Pancreas (tissue), 10 donors: ENCODE measurements around the gene CABLES1. TPM values are rescaled to one million over a fixed set of nuclear protein-coding genes. Genes with fewer than 3 reads are reported as not detected.

Experiments
- ATAC-seq, 4 donors: fragments of 200-7000 bp; cut with Tn5 transposase; one replicate each; pipeline versions ENCODE4 v1.8.0 to v1.9.1; 2020; ENCODE audit warnings: mild to moderate bottlenecking in 4 of 4, moderate library complexity in 4 of 4
- DNase-seq, 6 donors: peaks; one replicate each; pipeline ENCODE4 v3.0.0-alpha.2; 2020
- FAIRE-seq: peaks from 2 replicates; lab custom pipeline; 2012; peaks lifted over from hg19 to GRCh38; lab: Jason Lieb, UNC
- H3K27ac ChIP-seq, 4 donors: fragments of 200-600 bp; sonication (generic); 1 replicate in 3 of 4; 2 replicates in 1 of 4; pipeline versions ENCODE4 v1.5.0 to v1.8.0; 2020
- H3K27me3 ChIP-seq, 4 donors: fragments of 200-600 bp; one replicate each; pipeline ENCODE4 v1.8.0; 2021
- H3K36me3 ChIP-seq, 3 donors: fragments of 200-600 bp; sonication (generic) in 1 of 3; one replicate each; pipeline versions ENCODE4 v1.5.0 to v1.8.0; 2020 to 2021
- H3K4me1 ChIP-seq, 3 donors: fragments of 200-600 bp; one replicate each; pipeline ENCODE4 v1.8.0; 2021
- H3K4me3 ChIP-seq, 4 donors: fragments of 200-600 bp; sonication (generic) in 2 of 4; one replicate each; pipeline versions ENCODE4 v1.5.0 to v1.8.0; 2020 to 2021
- H3K9me3 ChIP-seq, 4 donors: fragments of 200-600 bp; one replicate each; pipeline ENCODE4 v1.8.0; 2021
- WGBS, 2 donors: extraction: QIAGEN DNeasy Blood & Tissue Kit; methylation state at CpG; one replicate each; pipeline ENCODE4 v1.1.7; 2013; 5-methylcytosine and 5-hydroxymethylcytosine counted together
- intact Hi-C, 3 donors: fragments of 100-400 bp; cut with DNase I; formaldehyde crosslinking; loops; one replicate each; pipeline versions ENCODE4 v1.11.1 to v1.14.2; 2022
- polyA plus RNA-seq, 2 donors: library from polyadenylated mRNA; stranded (reverse); fragments of 200-250 nt; gene quantifications; one replicate each; pipeline ENCODE4 v1.2.3, GENCODE V29; 2013
- total RNA-seq, 6 donors: library from RNA; stranded (reverse); fragmentation: NEBNext Ultra II Directional in 4 of 6; extraction: Animal tissue kit (Norgen Biotek cat#: 25700) in 4 of 6; gene quantifications; one replicate each; pipeline versions ENCODE4 v1.2.1 to v1.2.4, GENCODE V29; 2021 to 2023
- TF ChIP-seq, protein P1 (sequence below), 4 donors: fragments of 200-600 bp; sonication (generic) in 3 of 4; IDR thresholded peaks; one replicate each; pipeline versions ENCODE4 v1.5.0 to v1.8.0; 2021; ENCODE audit warnings: antibody characterized with exemption in 4 of 4
- donor health status: healthy with polysubstance abuse.
- donor health status: DM: no; HTN: no; CAD: no; lungs with moderate emphysema.
- donor health status: DM: no; HTN: no; CAD: no.
- donor health status: control.
- donor health status: control.
- donor health status: Bipolar disorder and iron deficiency.
- donor health status: DM: yes; HTN: yes; CAD: no.
- donor health status: DM: no; HTN: no; CAD: no.
- donor health status: DM: no; HTN: no; CAD: no.
- donor health status: DM: yes; HTN: yes; CAD: no.

CABLES1 gene
- total and polyA plus RNA-seq, 8 donors, result 2.0 to 5.7 (median 3.2) TPM

DNA sequence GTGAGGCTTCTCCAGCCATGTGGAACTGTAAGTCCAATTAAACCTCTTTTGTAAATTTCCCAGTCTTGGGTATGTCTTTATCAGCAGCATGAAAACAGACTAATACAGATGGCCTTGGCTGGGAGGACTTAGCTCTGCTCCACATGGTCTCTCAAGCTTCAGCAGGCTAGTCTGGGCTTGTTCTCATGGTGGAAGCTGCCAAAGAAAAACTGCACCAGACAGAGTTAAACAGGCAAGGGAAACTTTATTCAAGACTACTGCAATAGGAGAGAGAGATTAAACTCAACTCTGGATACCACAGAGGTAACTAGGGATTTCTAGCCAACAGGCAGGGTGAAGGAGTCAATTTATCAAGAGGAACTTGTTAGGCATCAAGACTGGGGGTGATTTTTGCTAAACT is 142.1 kb downstream of the CABLES1 start:
- Histone ChIP-seq H3K27me3 (no peaks in the 10 kb centered on the region), H3K36me3 (no peaks in the 10 kb centered on the region), H3K4me3 (no peak overlapping the region), H3K4me1 (no peaks in the 10 kb centered on the region), H3K27ac (no peak overlapping the region), H3K9me3 (no peaks in the 10 kb centered on the region)
- intact Hi-C loops, result no loop called here
- TF ChIP-seq, protein P1, sequence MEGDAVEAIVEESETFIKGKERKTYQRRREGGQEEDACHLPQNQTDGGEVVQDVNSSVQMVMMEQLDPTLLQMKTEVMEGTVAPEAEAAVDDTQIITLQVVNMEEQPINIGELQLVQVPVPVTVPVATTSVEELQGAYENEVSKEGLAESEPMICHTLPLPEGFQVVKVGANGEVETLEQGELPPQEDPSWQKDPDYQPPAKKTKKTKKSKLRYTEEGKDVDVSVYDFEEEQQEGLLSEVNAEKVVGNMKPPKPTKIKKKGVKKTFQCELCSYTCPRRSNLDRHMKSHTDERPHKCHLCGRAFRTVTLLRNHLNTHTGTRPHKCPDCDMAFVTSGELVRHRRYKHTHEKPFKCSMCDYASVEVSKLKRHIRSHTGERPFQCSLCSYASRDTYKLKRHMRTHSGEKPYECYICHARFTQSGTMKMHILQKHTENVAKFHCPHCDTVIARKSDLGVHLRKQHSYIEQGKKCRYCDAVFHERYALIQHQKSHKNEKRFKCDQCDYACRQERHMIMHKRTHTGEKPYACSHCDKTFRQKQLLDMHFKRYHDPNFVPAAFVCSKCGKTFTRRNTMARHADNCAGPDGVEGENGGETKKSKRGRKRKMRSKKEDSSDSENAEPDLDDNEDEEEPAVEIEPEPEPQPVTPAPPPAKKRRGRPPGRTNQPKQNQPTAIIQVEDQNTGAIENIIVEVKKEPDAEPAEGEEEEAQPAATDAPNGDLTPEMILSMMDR (IDR thresholded peaks at IDR 0.05), result no peak
- ATAC-seq (no peak), DNase-seq (no peak), FAIRE-seq (no peak)

DNA sequence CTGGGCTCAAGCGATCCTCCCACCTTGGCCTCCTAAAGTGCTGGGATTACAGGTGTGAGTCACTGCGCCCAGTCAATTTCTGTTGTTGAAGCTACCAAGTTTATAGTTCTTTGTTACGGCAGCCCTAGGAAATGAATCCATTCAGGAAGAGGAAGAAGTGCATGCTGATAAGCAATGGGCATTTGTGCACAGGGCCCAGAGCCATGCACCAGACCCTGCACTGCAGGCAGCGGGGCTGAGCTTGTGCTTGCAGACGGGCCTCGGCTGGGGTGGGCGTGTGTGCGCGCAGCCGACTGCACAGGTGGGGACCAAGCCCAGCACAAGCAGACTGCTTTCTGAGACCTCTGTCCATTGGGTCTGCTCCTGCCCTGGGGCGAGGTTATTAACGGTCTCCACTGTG is 144.6 kb downstream of the CABLES1 start:
- H3K36me3 ChIP-seq, result no peaks in the 10 kb centered on the region
- no peak overlapping the region for H3K27ac ChIP-seq
- DNase-seq, result no peak
- H3K4me3 ChIP-seq, result no peak overlapping the region
- intact Hi-C loops, result no loop called here
- 93 to 95% methylated on average over 12 of the region's 12 CpGs for WGBS, 2 donors
- FAIRE-seq, result no peak
- H3K27me3 ChIP-seq, result no peaks in the 10 kb centered on the region
- no peaks in the 10 kb centered on the region for H3K9me3 ChIP-seq
- ATAC-seq, result no peak
- H3K4me1 ChIP-seq, result no peaks in the 10 kb centered on the region
- TF ChIP-seq, protein P1 (IDR thresholded peaks at IDR 0.05), result no peak

DNA sequence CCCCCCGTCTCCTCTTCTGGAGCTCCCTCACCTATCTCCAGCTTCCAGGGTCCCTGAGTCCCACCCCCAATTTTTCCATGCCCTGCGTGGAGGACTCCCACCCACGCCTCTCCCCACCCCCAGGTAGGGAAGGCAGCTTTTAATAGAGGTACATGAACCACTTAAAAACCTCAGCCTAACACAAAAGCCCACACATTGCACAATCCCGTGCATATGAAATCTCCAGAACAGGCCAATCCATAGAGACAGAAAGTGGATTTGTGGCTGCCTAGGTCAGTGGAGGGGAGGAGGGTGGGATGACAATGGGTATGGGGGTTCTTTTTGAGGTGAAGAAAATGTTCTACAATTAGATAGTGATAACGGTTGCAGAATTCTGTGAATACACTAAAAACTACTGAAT is 145.6 kb downstream of the CABLES1 start:
- no peak for FAIRE-seq
- ATAC-seq, result no peak
- H3K36me3 ChIP-seq, result no peaks in the 10 kb centered on the region
- no peaks in the 10 kb centered on the region for H3K4me1 ChIP-seq
- H3K27ac ChIP-seq, result no peak overlapping the region
- TF ChIP-seq, protein P1 (IDR thresholded peaks at IDR 0.05), result no peak
- no peak for DNase-seq
- H3K27me3 ChIP-seq, result no peaks in the 10 kb centered on the region
- intact Hi-C loops, result no loop called here
- H3K9me3 ChIP-seq, result no peaks in the 10 kb centered on the region
- WGBS, 2 donors, result 88 to 96% methylated on average over 5 of the region's 5 CpGs
- H3K4me3 ChIP-seq, result no peak overlapping the region

DNA sequence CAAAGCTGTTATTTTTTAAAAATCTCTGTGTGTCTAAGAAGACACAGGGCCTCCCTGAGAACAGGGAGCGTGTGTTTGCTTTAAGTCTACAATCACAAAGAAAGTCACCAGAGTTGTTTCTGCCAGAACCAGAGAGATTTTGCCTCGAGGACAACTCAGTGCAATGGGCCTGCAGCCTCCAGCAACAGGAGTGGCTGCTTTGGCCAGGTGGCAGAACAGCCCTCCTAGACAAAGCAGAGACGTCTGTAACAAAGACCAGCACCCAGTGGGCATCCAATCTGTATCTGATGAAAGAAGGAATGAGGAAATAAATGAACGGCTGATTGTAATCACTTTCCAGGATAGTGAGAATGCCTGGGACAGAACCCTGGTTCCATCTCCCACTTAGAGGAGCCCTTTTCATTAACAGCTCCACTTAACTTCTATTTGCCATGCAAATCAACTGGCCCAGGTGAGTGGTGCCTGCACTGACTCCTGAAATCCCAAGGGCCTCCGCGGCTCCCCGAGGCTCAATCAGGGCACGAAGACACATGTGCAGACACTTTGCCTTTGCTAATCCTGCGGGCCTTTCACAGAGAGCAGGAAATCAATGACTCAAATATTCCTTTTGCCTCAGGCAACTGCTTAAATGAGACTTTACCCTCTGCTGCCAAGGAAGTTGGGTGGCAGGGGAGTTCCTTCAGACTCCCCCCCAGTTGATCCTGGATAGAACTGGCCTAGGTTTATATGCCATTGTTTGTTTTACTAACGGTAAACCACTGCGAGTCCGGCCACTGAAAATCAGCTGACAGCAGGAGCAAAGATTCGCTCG is 146.5 kb downstream of the CABLES1 start:
- no peaks in the 10 kb centered on the region for H3K27me3 ChIP-seq
- intact Hi-C loops, result no loop called here
- no peak for DNase-seq
- H3K27ac ChIP-seq, result no peak overlapping the region
- H3K4me1 ChIP-seq, result no peaks in the 10 kb centered on the region
- TF ChIP-seq, protein P1 (IDR thresholded peaks at IDR 0.05), result no peak
- no peak for FAIRE-seq
- no peaks in the 10 kb centered on the region for H3K9me3 ChIP-seq
- peak in 1 of 4 donors; percentile 11 for ATAC-seq
- no peak overlapping the region for H3K4me3 ChIP-seq
- H3K36me3 ChIP-seq, result no peaks in the 10 kb centered on the region
- WGBS, 2 donors, result 75 to 77% methylated on average over 14 of the region's 14 CpGs

DNA sequence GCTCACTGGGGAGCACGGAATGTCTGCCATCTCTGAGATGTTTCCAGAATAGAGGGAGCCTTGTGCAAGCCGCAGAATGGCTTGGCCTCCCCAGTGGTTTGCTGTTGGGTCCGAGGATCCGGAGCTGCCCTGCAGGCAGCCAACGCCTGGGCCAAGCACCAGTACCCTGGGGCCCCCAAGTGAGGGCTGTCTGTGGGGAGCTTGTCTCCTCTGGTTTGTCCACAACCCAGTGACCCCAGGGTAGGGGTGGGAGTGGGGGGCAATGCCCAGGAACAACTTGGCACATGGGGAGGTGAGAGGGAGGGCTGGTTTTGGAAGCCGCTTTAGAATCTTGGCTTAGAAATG is 147.1 kb downstream of the CABLES1 start:
- intact Hi-C loops, result no loop called here
- Histone ChIP-seq H3K27ac (no peak overlapping the region), H3K27me3 (no peaks in the 10 kb centered on the region), H3K4me1 (no peaks in the 10 kb centered on the region), H3K36me3 (no peaks in the 10 kb centered on the region), H3K9me3 (no peaks in the 10 kb centered on the region), H3K4me3 (no peak overlapping the region)
- DNase-seq (no peak), FAIRE-seq (no peak), ATAC-seq (no peak)
- TF ChIP-seq, protein P1 (IDR thresholded peaks at IDR 0.05), result no peak
- WGBS, 2 donors, result 87 to 93% methylated on average over 6 of the region's 6 CpGs
